Upper lobe of left lung (tissue), 4 donors: Measurements from ENCODE around the gene MSMO1.

Experiments
- CTCF ChIP-seq, 6 experiments: fragments of 450-650 bp in 4 of 6; fragments of 200-600 bp in 2 of 6; sonication (generic) in 2 of 6; IDR thresholded peaks; one replicate each; pipeline ENCODE4 v1.5.1; 2016 to 2019; ENCODE audit warnings: antibody characterized with exemption in 6 of 6
- EP300 ChIP-seq, 4 donors: sonication (generic); formaldehyde crosslinking; IDR thresholded peaks; one replicate each; pipeline ENCODE4 v1.5.1; 2017; ENCODE audit warnings: antibody characterized with exemption in 4 of 4, control low read depth in 2 of 4
- POLR2A ChIP-seq, 4 donors: fragments of 450-650 bp; IDR thresholded peaks; one replicate each; pipeline ENCODE4 v1.5.1; 2016 to 2017; ENCODE audit warnings: antibody characterized with exemption in 4 of 4, mild to moderate bottlenecking in 2 of 4

- TF ChIP-seq CTCF (IDR thresholded peaks at IDR 0.05) (no peak), POLR2A (IDR thresholded peaks at IDR 0.05) (no peak), EP300 (IDR thresholded peaks at IDR 0.05) (no peak)
Observed at GRCh38 chr4:165379678-165380064, 52.2 kb downstream of the MSMO1 start.
